ENCODE data around the gene SLC9A2.

GRCh38 chr2:102606353-102606752 lies 13.0 kb upstream of the SLC9A2 start:
- TF ChIP-seq CTCF (IDR thresholded peaks at IDR 0.05), result no peak
- no peak for TF ChIP-seq POLR2A (IDR thresholded peaks at IDR 0.05)
